Fibroblast of lung (primary cell): Measurements from ENCODE around the gene DOK6.

Experiments used
- CTCF ChIP-seq, 2 donors: IDR thresholded peaks in 1 of 2; conservative IDR thresholded peaks in 1 of 2; 1 replicate in 1 of 2; 2 replicates in 1 of 2; pipeline ENCODE4 v1.5.1; 2011 to 2012; ENCODE audit warnings: low read length in 2 of 2, control low read depth in 1 of 2, inconsistent platforms in 1 of 2, low read depth in 1 of 2, mild to moderate bottlenecking in 1 of 2
- EZH2 ChIP-seq: IDR thresholded peaks from 2 replicates; pipeline ENCODE4 v1.5.1; 2012; ENCODE audit warnings: low read length, control low read depth, mild to moderate bottlenecking; ENCODE audit errors: missing control alignments

DNA sequence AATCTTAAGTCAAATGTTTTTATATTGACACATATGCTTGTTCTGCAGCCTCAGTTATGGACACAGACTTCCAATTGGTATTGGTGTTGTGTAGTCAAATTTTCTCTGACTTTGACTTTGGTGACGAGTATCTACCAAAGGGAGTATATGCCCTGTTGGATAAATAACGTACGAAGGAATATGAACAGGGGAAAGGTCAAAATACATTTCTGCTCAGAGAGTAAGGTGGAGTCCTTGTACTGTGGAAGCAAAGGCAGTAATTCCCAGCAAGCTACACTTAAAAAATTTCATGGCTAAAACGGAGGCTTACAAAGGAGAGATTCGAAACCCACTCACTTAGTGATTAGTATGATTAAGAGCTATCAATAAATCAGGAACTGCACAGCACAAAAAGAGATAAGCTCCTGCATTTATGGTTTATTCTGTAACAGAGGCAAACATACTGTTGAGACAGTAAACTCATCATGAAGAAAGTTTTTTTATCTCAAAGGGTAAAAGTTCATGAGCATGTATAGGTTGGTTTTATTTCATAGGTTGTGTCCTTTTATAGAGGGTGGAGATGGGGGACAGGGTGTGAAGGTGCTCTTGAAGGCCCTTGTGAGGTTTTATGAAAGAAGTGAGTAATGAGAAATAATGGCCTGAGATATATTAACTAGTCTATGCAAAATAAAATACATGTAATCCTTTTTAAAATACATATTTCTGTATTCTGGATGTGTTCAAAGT, 404.3 kb downstream of the DOK6 start:
- TF ChIP-seq CTCF (conservative IDR thresholded peaks at IDR 0.05 in 1 of 2, IDR thresholded peaks at IDR 0.05 in 1 of 2; ENCODE audit: low read depth in 1 of 2, low read length in 2 of 2) (no peak), EZH2 (no peak)
